ENCODE data around the gene MEF2C. TPM values are rescaled to one million over a fixed set of nuclear protein-coding genes. Genes with fewer than 3 reads are reported as not detected.

MEF2C gene
- total RNA-seq, 1 donor from 2014 or later = 0.26 TPM

DNA sequence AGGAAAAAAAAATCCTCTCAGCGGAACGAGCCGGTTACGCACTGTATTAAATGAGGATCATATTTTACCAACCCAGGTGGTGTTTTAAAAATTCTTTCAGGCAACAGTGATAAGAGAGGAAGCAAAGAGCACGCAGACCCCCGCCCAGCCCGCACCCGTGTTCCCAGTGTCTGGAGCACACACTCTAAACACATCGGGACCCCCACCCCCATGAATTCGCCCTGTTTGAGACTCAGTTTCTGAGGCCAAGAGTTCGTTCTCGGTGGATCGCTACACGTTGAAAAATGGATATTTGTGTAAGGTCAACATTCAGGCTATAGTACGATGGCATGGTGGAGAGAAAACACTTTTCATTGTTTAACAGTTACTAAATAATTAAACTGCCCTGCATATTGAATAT is 196.3 kb downstream of the MEF2C start:
- Histone ChIP-seq H3K27ac (no peak overlapping the region), H3K27me3 (peaks cover 100% of the 10 kb centered on the region), H2AFZ (replicated peaks) (no peak overlapping the region), H3K9ac (no peak overlapping the region), H3K36me3 (no peaks in the 10 kb centered on the region), H3K4me1 (peaks cover 10% of the 10 kb centered on the region), H3K9me3 (ENCODE audit: low read depth) (no peaks in the 10 kb centered on the region), H3K4me3 (no peak overlapping the region), H3K79me2 (ENCODE audit: low read depth) (no peaks in the 10 kb centered on the region), H3F3A (ENCODE audit: low read depth) (peaks cover 19% of the 10 kb centered on the region), H3K4me2 (no peak overlapping the region), H4K20me1 (ENCODE audit: low read depth) (peaks cover 97% of the 10 kb centered on the region)
- DNase-seq (ENCODE audit: low spot score) = no peak
- Mint-ChIP-seq H3K36me3 (no peaks in the 10 kb centered on the region), H3K4me3 (no peak overlapping the region), H3K27me3 (ENCODE audit: insufficient read depth, low read depth) (peaks cover 91% of the 10 kb centered on the region), H3K9me3 (no peaks in the 10 kb centered on the region), H3K27ac (no peak overlapping the region), H3K4me1 (peaks cover 43% of the 10 kb centered on the region)
- peak; percentile 75 for TF ChIP-seq EZH2 (IDR thresholded peaks at IDR 0.05)
- TF ChIP-seq EZH2phosphoT487 (IDR thresholded peaks at IDR 0.05) = peak; percentile 40
- TF ChIP-seq, protein P1, sequence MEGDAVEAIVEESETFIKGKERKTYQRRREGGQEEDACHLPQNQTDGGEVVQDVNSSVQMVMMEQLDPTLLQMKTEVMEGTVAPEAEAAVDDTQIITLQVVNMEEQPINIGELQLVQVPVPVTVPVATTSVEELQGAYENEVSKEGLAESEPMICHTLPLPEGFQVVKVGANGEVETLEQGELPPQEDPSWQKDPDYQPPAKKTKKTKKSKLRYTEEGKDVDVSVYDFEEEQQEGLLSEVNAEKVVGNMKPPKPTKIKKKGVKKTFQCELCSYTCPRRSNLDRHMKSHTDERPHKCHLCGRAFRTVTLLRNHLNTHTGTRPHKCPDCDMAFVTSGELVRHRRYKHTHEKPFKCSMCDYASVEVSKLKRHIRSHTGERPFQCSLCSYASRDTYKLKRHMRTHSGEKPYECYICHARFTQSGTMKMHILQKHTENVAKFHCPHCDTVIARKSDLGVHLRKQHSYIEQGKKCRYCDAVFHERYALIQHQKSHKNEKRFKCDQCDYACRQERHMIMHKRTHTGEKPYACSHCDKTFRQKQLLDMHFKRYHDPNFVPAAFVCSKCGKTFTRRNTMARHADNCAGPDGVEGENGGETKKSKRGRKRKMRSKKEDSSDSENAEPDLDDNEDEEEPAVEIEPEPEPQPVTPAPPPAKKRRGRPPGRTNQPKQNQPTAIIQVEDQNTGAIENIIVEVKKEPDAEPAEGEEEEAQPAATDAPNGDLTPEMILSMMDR (IDR thresholded peaks at IDR 0.05) = no peak

DNA sequence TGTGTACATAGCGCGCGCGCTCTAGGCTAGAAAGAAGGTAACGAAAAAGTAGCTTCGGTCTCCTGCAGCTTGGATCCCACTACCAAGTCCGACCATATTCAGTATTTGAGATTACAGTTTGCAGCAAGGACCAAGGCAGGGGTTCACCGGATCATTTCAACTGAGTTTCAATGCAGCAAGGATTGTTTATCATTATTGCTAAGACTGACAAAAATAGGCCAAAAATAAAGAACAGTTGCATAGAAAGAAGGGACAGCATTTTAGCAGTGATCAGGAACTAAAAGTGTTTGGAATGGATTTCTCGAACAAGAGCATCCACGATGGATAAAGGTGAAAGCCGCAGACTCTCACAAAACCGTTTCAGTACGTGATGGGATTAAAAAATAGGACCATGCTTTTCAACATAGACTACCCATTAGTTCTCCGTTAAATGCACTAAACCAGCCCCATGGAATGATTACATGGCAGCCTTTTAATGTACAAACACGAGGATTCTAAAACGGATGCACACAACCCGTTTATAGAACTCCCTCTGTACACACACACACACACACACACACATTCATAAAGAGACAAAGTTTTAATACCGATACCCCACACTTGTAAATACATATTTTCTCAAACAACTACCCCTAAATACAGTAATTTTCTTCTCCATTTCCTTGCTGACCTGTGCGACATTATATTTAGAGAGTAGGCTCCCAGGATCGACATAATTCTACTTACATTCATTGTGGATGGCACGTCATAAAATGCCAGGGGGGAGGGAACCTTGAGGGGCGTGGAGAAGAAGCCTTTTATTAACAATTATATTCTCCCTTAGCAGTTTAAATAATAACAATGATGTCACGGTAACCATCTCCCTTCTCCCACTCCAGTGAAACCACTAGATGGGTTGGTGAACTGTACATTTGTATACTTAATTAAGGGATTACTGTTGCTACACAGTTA is 197.1 kb downstream of the MEF2C start:
- Histone ChIP-seq H3K36me3 (no peaks in the 10 kb centered on the region), H3K4me2 (peak overlapping the region; percentile 70), H3K4me3 (no peak overlapping the region), H3K9ac (no peak overlapping the region), H3K4me1 (peaks cover 4% of the 10 kb centered on the region), H3K27me3 (peaks cover 100% of the 10 kb centered on the region), H3K27ac (no peak overlapping the region), H3K79me2 (ENCODE audit: low read depth) (no peaks in the 10 kb centered on the region), H4K20me1 (ENCODE audit: low read depth) (peaks cover 99% of the 10 kb centered on the region), H3K9me3 (ENCODE audit: low read depth) (no peaks in the 10 kb centered on the region), H3F3A (ENCODE audit: low read depth) (peaks cover 22% of the 10 kb centered on the region), H2AFZ (replicated peaks) (no peak overlapping the region)
- no peak for DNase-seq (ENCODE audit: low spot score)
- peaks cover 90% of the 10 kb centered on the region for H3K27me3 Mint-ChIP-seq (ENCODE audit: insufficient read depth, low read depth)
- no peaks in the 10 kb centered on the region for H3K36me3 Mint-ChIP-seq
- no peaks in the 10 kb centered on the region for H3K9me3 Mint-ChIP-seq
- peaks cover 36% of the 10 kb centered on the region for H3K4me1 Mint-ChIP-seq
- TF ChIP-seq EZH2phosphoT487 (IDR thresholded peaks at IDR 0.05) (peak; percentile 81), EZH2 (IDR thresholded peaks at IDR 0.05) (no peak)
- H3K4me3 Mint-ChIP-seq = peak overlapping the region; percentile 24
- H3K27ac Mint-ChIP-seq = no peak overlapping the region

DNA sequence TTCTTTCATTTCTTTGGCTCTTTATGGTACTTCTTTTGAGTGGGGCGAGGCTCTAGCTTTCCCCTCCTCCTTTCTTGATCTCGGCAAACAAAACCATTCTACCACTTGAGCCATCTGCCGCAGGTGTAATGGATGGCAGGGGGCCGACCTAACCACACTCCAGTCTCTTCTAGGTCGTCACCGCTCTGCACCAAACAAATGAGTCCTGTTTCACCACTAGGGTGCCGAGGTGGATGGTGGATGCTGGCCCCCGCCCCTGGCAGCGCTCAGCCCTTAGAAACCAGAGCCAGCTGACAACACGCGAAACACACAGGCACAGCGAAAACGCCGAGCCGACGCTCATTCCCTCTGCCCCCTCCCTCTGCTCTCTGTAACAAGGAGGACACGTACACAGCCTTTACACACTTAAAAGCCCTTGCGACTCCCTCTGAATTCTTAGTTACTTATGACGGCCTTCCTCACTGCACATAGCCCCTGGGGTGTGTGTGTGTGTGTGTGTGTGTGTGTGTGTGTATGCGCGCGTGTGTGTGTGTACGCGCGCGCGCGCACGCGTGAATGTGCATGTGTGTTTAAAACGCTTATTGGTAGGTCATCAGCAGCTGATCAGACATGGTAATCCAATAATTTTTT is 199.4 kb downstream of the MEF2C start:
- Histone ChIP-seq H3K27me3 (peaks cover 100% of the 10 kb centered on the region), H3K79me2 (ENCODE audit: low read depth) (no peaks in the 10 kb centered on the region), H3K27ac (no peak overlapping the region), H3K36me3 (no peaks in the 10 kb centered on the region), H2AFZ (replicated peaks) (no peak overlapping the region), H3F3A (ENCODE audit: low read depth) (peaks cover 31% of the 10 kb centered on the region), H3K4me3 (no peak overlapping the region), H4K20me1 (ENCODE audit: low read depth) (peaks cover 97% of the 10 kb centered on the region), H3K9me3 (ENCODE audit: low read depth) (no peaks in the 10 kb centered on the region), H3K4me2 (peak overlapping the region; percentile 70), H3K9ac (no peak overlapping the region), H3K4me1 (peaks cover 6% of the 10 kb centered on the region)
- Mint-ChIP-seq H3K4me1 (peaks cover 34% of the 10 kb centered on the region), H3K27me3 (ENCODE audit: insufficient read depth, low read depth) (peaks cover 88% of the 10 kb centered on the region), H3K36me3 (no peaks in the 10 kb centered on the region), H3K4me3 (peak overlapping the region; percentile 79), H3K9me3 (no peaks in the 10 kb centered on the region), H3K27ac (no peak overlapping the region)
- peak; percentile 77 for DNase-seq (ENCODE audit: low spot score)
- TF ChIP-seq EZH2phosphoT487 (IDR thresholded peaks at IDR 0.05) = peak; percentile 75
- TF ChIP-seq, protein P1 (IDR thresholded peaks at IDR 0.05) = peak; percentile 37
- no peak for TF ChIP-seq EZH2 (IDR thresholded peaks at IDR 0.05)
